ENCODE data around the gene CYSTM1.
A peak's percentile ranks its signal among the peaks of the same experiment; 100 is the strongest.

The CYSTM1 gene

GRCh38 chr5:140166911-140167310 lies 8.1 kb upstream of the CYSTM1 start:
- TF ChIP-seq CTCF (IDR thresholded peaks at IDR 0.05; ENCODE audit: insufficient read depth, low read depth, low read length, missing control alignments) = no peak
- DNase-seq (ENCODE audit: low read depth) = no peak
- no peak overlapping the region for H3K4me3 ChIP-seq (ENCODE audit: low read depth, low read length)

DNA sequence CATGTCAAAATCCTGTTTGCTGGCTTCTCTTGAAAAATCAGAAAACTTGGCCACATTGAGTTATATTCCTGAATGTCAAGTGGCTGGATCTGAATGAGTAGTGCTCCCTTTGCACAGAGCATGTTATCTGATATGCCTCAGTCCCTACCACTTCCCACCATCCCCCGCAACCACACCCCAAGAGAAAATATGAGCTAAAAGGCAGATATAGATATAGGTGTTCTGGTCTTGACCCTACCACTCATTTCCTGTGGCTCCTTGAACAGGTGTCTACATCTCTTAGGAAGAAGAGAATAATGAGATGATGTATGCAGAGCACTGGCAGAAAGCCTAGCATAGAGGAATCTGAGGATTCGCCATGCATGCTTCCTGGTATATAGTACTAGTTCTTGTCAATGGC lies 6.6 kb upstream of the CYSTM1 start:
- no peak overlapping the region for H3K4me3 ChIP-seq (ENCODE audit: low read depth, low read length)
- DNase-seq (ENCODE audit: low read depth) = no peak
- no peak for TF ChIP-seq CTCF (IDR thresholded peaks at IDR 0.05; ENCODE audit: insufficient read depth, low read depth, low read length, missing control alignments)

DNA sequence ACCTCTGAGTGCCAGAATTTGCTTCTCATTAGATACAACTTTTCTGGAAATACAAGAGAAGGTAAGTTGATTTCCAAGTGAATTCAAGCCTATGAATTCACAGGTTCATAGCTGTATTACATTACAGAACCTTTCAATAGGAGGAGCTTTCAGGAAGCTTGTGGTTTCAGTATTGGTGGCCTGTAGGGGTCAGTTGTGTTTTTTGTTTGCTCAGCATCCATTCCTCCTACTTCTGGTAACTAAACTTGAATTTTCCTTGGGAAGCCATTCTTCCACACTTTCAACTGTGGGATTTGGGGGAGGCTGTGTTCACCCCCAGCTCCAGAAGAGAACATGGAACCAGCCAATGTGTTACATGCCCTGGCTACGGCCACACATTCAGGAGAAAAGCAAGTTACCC lies 5.6 kb upstream of the CYSTM1 start:
- no peak for TF ChIP-seq CTCF (IDR thresholded peaks at IDR 0.05; ENCODE audit: insufficient read depth, low read depth, low read length, missing control alignments)
- DNase-seq (ENCODE audit: low read depth) = no peak
- no peak overlapping the region for H3K4me3 ChIP-seq (ENCODE audit: low read depth, low read length)

GRCh38 chr5:140172483-140172882 lies 2.5 kb upstream of the CYSTM1 start:
- DNase-seq (ENCODE audit: low read depth) = no peak
- H3K4me3 ChIP-seq (ENCODE audit: low read depth, low read length) = no peak overlapping the region

DNA sequence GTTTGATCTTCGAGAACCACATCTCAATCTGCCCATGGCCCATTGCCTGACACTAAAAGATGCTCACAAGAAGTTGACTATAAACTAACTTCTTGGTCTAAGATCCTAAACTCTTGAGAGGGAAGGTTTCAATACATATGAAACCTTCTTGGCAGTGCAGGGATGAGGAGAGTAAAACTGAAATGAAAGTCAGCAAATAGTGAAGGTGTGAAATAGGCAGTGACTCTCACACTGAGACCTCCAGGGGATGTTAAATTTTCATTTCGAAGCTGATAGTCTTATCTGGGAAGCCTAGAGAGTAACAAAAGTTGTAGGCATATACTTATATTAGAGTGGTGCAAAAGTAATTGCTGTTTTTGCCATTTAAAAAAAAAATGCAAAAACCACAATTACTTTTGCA lies 974 bp upstream of the CYSTM1 start:
- no peak for TF ChIP-seq CTCF (IDR thresholded peaks at IDR 0.05; ENCODE audit: insufficient read depth, low read depth, low read length, missing control alignments)
- DNase-seq (ENCODE audit: low read depth) = no peak
- H3K4me3 ChIP-seq (ENCODE audit: low read depth, low read length) = no peak overlapping the region

More at GRCh38 chr5:140172483-140172882, 2.5 kb upstream of the CYSTM1 start:
- TF ChIP-seq CTCF (IDR thresholded peaks at IDR 0.05; ENCODE audit: insufficient read depth, low read depth, low read length, missing control alignments) = no peak

DNA sequence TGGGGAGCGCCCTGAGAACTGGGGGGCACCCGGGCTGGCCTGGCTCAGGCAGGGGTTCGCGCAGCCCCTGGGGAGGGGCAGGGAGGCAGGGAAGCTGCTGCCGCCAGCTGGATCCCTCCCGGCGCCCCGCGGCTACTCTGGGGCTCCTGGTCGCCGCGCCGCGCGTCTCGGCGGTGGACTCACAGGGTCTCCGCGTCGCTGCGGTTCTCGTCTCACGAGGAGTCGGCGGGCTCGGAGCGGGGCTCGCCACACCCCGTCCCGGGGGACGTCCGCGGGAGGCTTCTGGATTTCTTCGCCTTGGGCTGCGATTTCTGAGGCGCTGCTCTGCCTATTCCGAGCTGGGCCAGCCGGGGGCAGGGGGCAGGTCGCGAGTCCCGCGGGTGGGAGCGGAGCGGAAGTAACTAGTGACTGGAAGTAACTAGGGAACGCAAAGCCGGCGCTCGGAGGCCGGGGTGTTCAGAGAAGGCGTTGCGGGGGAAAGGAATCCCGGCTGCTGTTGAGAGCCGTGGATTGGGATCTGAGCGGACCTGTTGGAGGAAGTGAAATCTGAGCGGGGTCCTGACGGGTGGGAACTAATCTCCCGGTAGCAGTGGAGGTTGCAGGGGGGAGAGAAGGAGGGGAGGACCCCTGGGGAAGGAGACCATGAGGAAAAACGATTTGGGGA lies 511 bp downstream of the CYSTM1 start:
- TF ChIP-seq CTCF (IDR thresholded peaks at IDR 0.05; ENCODE audit: insufficient read depth, low read depth, low read length, missing control alignments) = peak; percentile 24
- DNase-seq (ENCODE audit: low read depth) = peak; percentile 68
- peak overlapping the region; percentile 93 for H3K4me3 ChIP-seq (ENCODE audit: low read depth, low read length)

GRCh38 chr5:140176031-140176387 lies 1.0 kb downstream of the CYSTM1 start:
- no peak for DNase-seq (ENCODE audit: low read depth)
- H3K4me3 ChIP-seq (ENCODE audit: low read depth, low read length) = peak overlapping the region; percentile 93
- TF ChIP-seq CTCF (IDR thresholded peaks at IDR 0.05; ENCODE audit: insufficient read depth, low read depth, low read length, missing control alignments) = no peak

Data from GM12865 (cell line).